Vagina (tissue), 2 donors: Measurements from ENCODE around the gene PTGES3. TPM values are rescaled to one million over a fixed set of nuclear protein-coding genes. Genes with fewer than 3 reads are reported as not detected.

Experiments
- DNase-seq, 2 donors: peaks; one replicate each; pipeline ENCODE4 v3.0.0-alpha.2; 2017; ENCODE audit errors: extremely low spot score in 2 of 2
- H3K27ac ChIP-seq: fragments of 200-600 bp; sonication (generic); one replicate; pipeline ENCODE4 v1.5.1; 2019
- H3K27me3 ChIP-seq: fragments of 200-600 bp; sonication (generic); one replicate; pipeline ENCODE4 v1.5.1; 2019
- H3K36me3 ChIP-seq, 2 donors: fragments of 200-600 bp; sonication (generic); one replicate each; pipeline ENCODE4 v1.5.1; 2017 to 2019
- H3K4me1 ChIP-seq: fragments of 200-600 bp; sonication (generic); one replicate; pipeline ENCODE4 v1.5.1; 2019
- H3K4me3 ChIP-seq, 2 donors: fragments of 200-600 bp; sonication (generic); 1 replicate in 1 of 2; 2 replicates in 1 of 2; pipeline ENCODE4 v1.5.1; 2016 to 2019
- H3K9me3 ChIP-seq: fragments of 200-600 bp; sonication (generic); one replicate; pipeline ENCODE4 v1.5.1; 2019
- POLR2A ChIP-seq, 2 donors: fragments of 450-650 bp; IDR thresholded peaks; one replicate each; pipeline ENCODE4 v1.6.1; 2017; ENCODE audit warnings: antibody characterized with exemption in 2 of 2, mild to moderate bottlenecking in 2 of 2, moderate library complexity in 2 of 2
- POLR2AphosphoS5 ChIP-seq, 2 donors: sonication (generic); formaldehyde crosslinking; IDR thresholded peaks; one replicate each; pipeline ENCODE4 v1.9.0; 2017; ENCODE audit warnings: antibody characterized with exemption in 2 of 2, mild to moderate bottlenecking in 2 of 2, low read depth in 1 of 2; ENCODE audit not compliant: insufficient read depth in 1 of 2
- intact Hi-C: fragments of 100-400 bp; cut with DNase I; formaldehyde crosslinking; loops from one replicate; pipeline ENCODE4 v1.15.1; 2023
- total RNA-seq: library from RNA; depleted of rRNA; stranded (reverse); fragments of >200 nt; gene quantifications from one replicate; pipeline ENCODE4 v1.2.3, GENCODE V29; 2016
- TF ChIP-seq, protein P1 (sequence below), 3 experiments: fragments of 450-650 bp in 2 of 3; fragments of 200-600 bp in 1 of 3; sonication (generic) in 1 of 3; IDR thresholded peaks; one replicate each; pipeline ENCODE4 v1.5.1; 2017 to 2019; ENCODE audit warnings: antibody characterized with exemption in 3 of 3, mild to moderate bottlenecking in 2 of 3, moderate library complexity in 2 of 3

The PTGES3 gene
- total RNA-seq, 1 donor from 2014 or later, result 81.0 TPM

DNA sequence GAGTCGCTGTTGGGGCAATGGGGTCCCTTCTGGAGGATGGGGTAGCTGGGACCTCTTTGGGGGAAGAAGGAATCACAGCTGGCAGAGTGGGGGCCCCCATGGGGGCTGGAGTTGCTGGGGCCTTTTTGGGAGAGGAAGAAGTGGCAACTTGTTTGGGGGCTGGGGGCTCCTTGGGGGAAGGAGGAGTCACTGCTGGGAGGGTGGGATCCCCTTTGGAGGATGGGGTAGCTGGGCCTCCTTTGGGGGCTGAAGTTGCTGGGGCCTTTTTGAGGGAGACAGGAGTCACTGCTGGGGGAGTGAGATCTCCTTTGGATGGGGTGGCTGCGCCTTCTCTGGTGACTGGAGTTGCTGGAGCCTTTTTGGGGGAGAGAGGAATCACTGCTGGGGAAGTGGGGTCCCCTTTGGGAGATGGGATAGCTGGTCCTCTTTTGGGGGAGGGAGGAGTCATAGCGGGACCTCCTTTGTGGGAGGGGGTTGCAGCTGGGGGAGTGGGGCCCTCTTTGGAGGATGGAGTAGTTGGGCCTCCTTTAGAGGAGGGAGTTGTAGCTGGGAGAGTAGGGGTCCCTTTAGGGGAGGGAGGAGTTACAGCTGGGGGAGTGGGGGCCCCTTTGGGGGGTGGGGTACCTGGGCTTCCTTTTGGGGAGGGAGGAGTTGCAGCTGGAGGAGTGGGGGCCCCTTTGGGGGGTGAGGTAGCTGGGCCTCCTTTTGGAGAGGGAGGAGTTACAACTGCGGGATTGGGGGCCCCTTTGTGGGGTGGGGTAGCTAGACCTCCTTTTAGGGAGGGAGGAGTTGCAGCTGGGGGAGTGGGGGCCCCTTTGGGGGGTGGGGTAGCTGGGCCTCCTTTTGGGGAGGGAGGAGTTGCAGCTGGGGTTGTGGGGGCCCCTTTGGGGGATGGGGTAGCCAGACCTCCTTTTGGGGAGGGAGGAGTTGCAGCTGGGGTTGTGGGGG lies 29.1 kb upstream of the PTGES3 start:
- Histone ChIP-seq H3K9me3 (no peaks in the 10 kb centered on the region), H3K27ac (peak overlapping the region; percentile 33), H3K36me3 (peaks cover 10 to 46% of the 10 kb centered on the region in 2 donors), H3K27me3 (no peaks in the 10 kb centered on the region), H3K4me3 (no peak overlapping the region), H3K4me1 (peaks cover 76% of the 10 kb centered on the region)
- no peak for DNase-seq
- intact Hi-C loops, result no loop called here
- TF ChIP-seq POLR2AphosphoS5 (IDR thresholded peaks at IDR 0.05; ENCODE audit: insufficient read depth in 1 of 2, low read depth in 1 of 2) (no peak), POLR2A (IDR thresholded peaks at IDR 0.05) (no peak)

DNA sequence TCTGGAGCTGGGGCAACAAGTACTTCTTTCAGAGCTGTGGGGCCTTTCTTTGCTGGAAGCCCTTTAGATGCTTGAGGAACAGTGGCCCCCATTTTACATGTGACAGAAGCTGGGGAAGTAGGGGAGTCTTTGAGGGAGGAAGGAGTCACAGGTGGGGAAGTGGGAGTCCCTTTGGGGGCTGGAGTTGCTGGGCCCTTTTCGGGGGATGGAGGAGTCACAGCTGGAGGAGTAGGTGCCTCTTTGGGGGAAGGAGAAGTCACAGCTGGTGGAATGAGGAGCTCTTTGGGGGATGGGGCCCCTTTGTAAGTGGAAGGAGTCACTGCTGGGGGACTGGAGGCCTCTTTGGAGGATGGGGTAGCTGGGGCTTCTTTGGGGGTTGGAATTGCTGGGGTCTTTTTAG lies 28.4 kb upstream of the PTGES3 start:
- no peaks in the 10 kb centered on the region for H3K27me3 ChIP-seq
- intact Hi-C loops, result no loop called here
- no peaks in the 10 kb centered on the region for H3K9me3 ChIP-seq
- TF ChIP-seq, protein P1, sequence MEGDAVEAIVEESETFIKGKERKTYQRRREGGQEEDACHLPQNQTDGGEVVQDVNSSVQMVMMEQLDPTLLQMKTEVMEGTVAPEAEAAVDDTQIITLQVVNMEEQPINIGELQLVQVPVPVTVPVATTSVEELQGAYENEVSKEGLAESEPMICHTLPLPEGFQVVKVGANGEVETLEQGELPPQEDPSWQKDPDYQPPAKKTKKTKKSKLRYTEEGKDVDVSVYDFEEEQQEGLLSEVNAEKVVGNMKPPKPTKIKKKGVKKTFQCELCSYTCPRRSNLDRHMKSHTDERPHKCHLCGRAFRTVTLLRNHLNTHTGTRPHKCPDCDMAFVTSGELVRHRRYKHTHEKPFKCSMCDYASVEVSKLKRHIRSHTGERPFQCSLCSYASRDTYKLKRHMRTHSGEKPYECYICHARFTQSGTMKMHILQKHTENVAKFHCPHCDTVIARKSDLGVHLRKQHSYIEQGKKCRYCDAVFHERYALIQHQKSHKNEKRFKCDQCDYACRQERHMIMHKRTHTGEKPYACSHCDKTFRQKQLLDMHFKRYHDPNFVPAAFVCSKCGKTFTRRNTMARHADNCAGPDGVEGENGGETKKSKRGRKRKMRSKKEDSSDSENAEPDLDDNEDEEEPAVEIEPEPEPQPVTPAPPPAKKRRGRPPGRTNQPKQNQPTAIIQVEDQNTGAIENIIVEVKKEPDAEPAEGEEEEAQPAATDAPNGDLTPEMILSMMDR (IDR thresholded peaks at IDR 0.05), result no peak
- TF ChIP-seq POLR2AphosphoS5 (IDR thresholded peaks at IDR 0.05; ENCODE audit: insufficient read depth in 1 of 2, low read depth in 1 of 2) (no peak), POLR2A (IDR thresholded peaks at IDR 0.05) (no peak)
- peak overlapping the region; percentile 33 for H3K27ac ChIP-seq
- no peak overlapping the region for H3K4me3 ChIP-seq
- peaks cover 10 to 53% of the 10 kb centered on the region in 2 donors for H3K36me3 ChIP-seq
- no peak for DNase-seq
- H3K4me1 ChIP-seq, result peaks cover 69% of the 10 kb centered on the region

DNA sequence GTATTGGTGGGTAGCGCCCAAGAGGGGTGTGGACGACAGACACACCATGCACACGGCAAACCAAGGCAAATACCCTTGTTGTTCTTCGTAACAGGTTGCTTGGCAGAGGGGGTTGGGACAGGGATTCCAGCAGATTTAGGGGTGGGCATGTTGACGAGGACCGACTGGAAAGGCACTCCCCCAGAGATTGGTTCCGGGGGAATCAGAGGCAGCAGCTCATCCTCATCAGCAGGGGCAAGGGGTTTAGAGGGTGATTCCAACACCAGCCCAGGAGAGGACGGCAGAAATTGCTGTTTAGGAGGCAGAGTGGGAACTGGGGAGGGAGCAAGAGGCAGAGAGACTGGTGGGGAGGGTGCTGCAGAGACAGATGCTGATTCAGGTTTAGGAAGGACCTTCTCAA lies 27.7 kb upstream of the PTGES3 start:
- Histone ChIP-seq H3K4me1 (peaks cover 62% of the 10 kb centered on the region), H3K27me3 (no peaks in the 10 kb centered on the region), H3K4me3 (no peak overlapping the region), H3K36me3 (peaks cover 10 to 53% of the 10 kb centered on the region in 2 donors), H3K27ac (no peak overlapping the region), H3K9me3 (no peaks in the 10 kb centered on the region)
- intact Hi-C loops, result no loop called here
- TF ChIP-seq, protein P1 (IDR thresholded peaks at IDR 0.05), result no peak
- TF ChIP-seq POLR2A (IDR thresholded peaks at IDR 0.05) (no peak), POLR2AphosphoS5 (IDR thresholded peaks at IDR 0.05; ENCODE audit: insufficient read depth in 1 of 2, low read depth in 1 of 2) (no peak)
- no peak for DNase-seq

DNA sequence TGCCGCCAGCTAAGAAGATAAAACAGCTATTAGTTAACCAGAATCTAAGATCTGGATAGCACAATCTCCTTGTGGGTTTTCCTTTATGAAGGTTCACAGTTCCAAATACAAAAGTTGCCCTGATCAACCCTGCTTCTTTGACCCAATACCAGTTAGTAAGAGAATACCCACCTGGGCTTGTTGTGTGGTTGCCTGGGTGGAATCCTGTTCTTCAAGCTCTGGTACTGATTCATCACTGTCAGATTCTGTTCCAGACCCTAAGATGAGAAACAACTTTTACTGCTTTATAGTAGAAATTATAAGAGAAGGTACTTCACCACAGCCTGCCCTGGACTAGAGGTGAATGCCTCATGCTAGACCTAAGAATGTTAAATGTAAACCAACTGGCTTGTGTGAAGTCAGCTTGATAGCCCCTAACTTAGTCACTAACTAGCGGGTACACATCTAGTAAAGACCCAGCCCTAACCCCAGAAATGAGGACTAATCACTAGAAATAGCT lies 26.4 kb upstream of the PTGES3 start:
- TF ChIP-seq POLR2A (IDR thresholded peaks at IDR 0.05) (no peak), POLR2AphosphoS5 (IDR thresholded peaks at IDR 0.05; ENCODE audit: insufficient read depth in 1 of 2, low read depth in 1 of 2) (no peak)
- TF ChIP-seq, protein P1 (IDR thresholded peaks at IDR 0.05), result no peak
- DNase-seq, result no peak
- Histone ChIP-seq H3K36me3 (peaks cover 10 to 45% of the 10 kb centered on the region in 2 donors), H3K27me3 (no peaks in the 10 kb centered on the region), H3K4me1 (peaks cover 49% of the 10 kb centered on the region), H3K9me3 (no peaks in the 10 kb centered on the region), H3K4me3 (no peak overlapping the region), H3K27ac (no peak overlapping the region)
- intact Hi-C loops, result no loop called here

DNA sequence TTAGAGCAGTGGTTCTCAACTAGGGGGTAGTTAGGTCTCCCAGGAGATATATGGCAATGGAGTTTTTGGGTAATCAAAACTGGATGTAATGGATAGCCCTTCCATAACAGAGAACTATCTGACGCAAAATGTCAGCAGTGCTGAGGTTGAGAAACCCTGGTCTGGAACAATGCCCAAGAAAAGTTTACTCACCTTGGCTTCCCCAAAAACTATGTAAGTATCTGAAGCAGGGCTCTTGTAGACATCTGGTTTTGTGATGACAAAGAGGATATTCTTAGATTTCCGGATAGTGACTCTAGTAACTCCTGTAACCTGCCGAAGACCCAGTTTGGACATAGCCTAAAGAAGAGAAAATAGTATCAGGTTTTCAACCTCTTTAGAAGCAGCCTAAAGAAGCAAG lies 25.3 kb upstream of the PTGES3 start:
- Histone ChIP-seq H3K4me1 (peaks cover 37% of the 10 kb centered on the region), H3K36me3 (peaks cover 10 to 35% of the 10 kb centered on the region in 2 donors), H3K9me3 (no peaks in the 10 kb centered on the region), H3K27ac (no peak overlapping the region), H3K27me3 (no peaks in the 10 kb centered on the region), H3K4me3 (no peak overlapping the region)
- DNase-seq, result no peak
- intact Hi-C loops, result no loop called here
- TF ChIP-seq POLR2A (IDR thresholded peaks at IDR 0.05), result no peak
- TF ChIP-seq, protein P1 (IDR thresholded peaks at IDR 0.05), result no peak
- TF ChIP-seq POLR2AphosphoS5 (IDR thresholded peaks at IDR 0.05; ENCODE audit: insufficient read depth in 1 of 2, low read depth in 1 of 2), result no peak
